A549 (cell line): ENCODE measurements around the gene USP46. TPM values are rescaled to one million over a fixed set of nuclear protein-coding genes. Genes with fewer than 3 reads are reported as not detected.

Experiments
- ATAC-seq, 2 experiments: fragments of 200-7000 bp in 1 of 2; fragments of >200 bp in 1 of 2; cut with Nextera tagmentation in 1 of 2; cut with Tn5 transposase in 1 of 2; 3 replicates each; pipeline versions ENCODE4 v1.8.0 to v1.9.1; 2018 to 2020; ENCODE audit warnings: mild to moderate bottlenecking in 1 of 2, moderate library complexity in 1 of 2
- CTCF ChIA-PET: fragments of 300-600 bp; sonication (Branson Sonifier 250); formaldehyde crosslinking; extraction: SDS; loops from one replicate; lab custom pipeline; 2021; ENCODE audit warnings: antibody characterized with exemption, inconsistent platforms; lab: Yijun Ruan, JAX
- POLR2A ChIA-PET: fragments of 350-600 bp; formaldehyde crosslinking; extraction: SDS; loops from one replicate; lab custom pipeline; 2021; ENCODE audit warnings: antibody characterized with exemption, inconsistent platforms; lab: Yijun Ruan, JAX
- DNase-seq, 2 experiments: peaks; one replicate each; pipeline versions ENCODE4 v3.0.0 to v3.0.0-alpha.2; 2011 to 2016; ENCODE audit warnings: low read depth in 1 of 2, low spot score in 1 of 2
- FAIRE-seq: peaks from 2 replicates; lab custom pipeline; 2011; peaks lifted over from hg19 to GRCh38; lab: Jason Lieb, UNC
- H3K27ac ChIP-seq, 2 experiments: fragments of >200 bp; sonication (Bioruptor Twin); formaldehyde crosslinking; 3 replicates each; pipeline ENCODE4 v1.5.1; 2016 to 2017
- H3K4me1 ChIP-seq: fragments of >200 bp; sonication (Bioruptor Twin); formaldehyde crosslinking; 3 replicates; pipeline ENCODE4 v1.6.1; 2016
- H3K4me2 ChIP-seq: fragments of >200 bp; sonication (Bioruptor Twin); formaldehyde crosslinking; 3 replicates; pipeline ENCODE4 v1.6.1; 2016
- H3K4me3 ChIP-seq: fragments of >200 bp; sonication (Bioruptor Twin); formaldehyde crosslinking; 3 replicates; pipeline ENCODE4 v1.5.1; 2016
- H3K9me3 ChIP-seq: fragments of >200 bp; sonication (Bioruptor Twin); formaldehyde crosslinking; 3 replicates; pipeline ENCODE4 v1.6.1; 2016
- CHD2 ChIP-seq: fragments of 150-350 bp; IDR thresholded peaks from 2 replicates; pipeline ENCODE4 v1.6.1; 2014; ENCODE audit warnings: low read length; ENCODE audit not compliant: partially characterized antibody
- EHMT2 ChIP-seq: fragments of 200-600 bp; sonication (generic); IDR thresholded peaks from 2 replicates; pipeline ENCODE4 v1.6.1; 2016; ENCODE audit warnings: antibody characterized with exemption, low read depth, mild to moderate bottlenecking, moderate library complexity
- ELK1 ChIP-seq: fragments of 150-350 bp; IDR thresholded peaks from 2 replicates; pipeline ENCODE4 v1.6.1; 2014; ENCODE audit warnings: low read depth, mild to moderate bottlenecking, low read length
- FOXS1 ChIP-seq: fragments of 250-450 bp; sonication (Bioruptor Pico); IDR thresholded peaks from 2 replicates; pipeline ENCODE4 v1.5.0; 2020; ENCODE audit warnings: mild to moderate bottlenecking, moderate library complexity
- HDAC2 ChIP-seq: fragments of 200-600 bp; sonication (generic); IDR thresholded peaks from 2 replicates; pipeline ENCODE4 v1.6.1; 2016
- HOXB13 ChIP-seq: fragments of 250-450 bp; sonication (Bioruptor Pico); IDR thresholded peaks from 2 replicates; pipeline ENCODE4 v1.5.0; 2020; ENCODE audit warnings: low read depth, mild to moderate bottlenecking, moderate library complexity
- NPAS2 ChIP-seq: fragments of 250-450 bp; sonication (Bioruptor Pico); IDR thresholded peaks from 2 replicates; pipeline ENCODE4 v1.8.0; 2022; ENCODE audit warnings: mild to moderate bottlenecking, moderate library complexity, borderline replicate concordance
- PHF8 ChIP-seq: fragments of 200-600 bp; sonication (generic); IDR thresholded peaks from 2 replicates; pipeline ENCODE4 v1.6.1; 2016; ENCODE audit warnings: low read depth, mild to moderate bottlenecking, antibody characterized with exemption, moderate library complexity, borderline replicate concordance
- POLR2A ChIP-seq: IDR thresholded peaks from 2 replicates; pipeline ENCODE4 v1.6.1; 2012; ENCODE audit warnings: mild to moderate bottlenecking, low read length
- POLR2AphosphoS2 ChIP-seq: conservative IDR thresholded peaks from 2 replicates; pipeline ENCODE4 v1.6.1; 2012; ENCODE audit warnings: low read length, improper control_type of control experiment, inconsistent platforms
- RFX5 ChIP-seq: fragments of 450-650 bp; IDR thresholded peaks from 2 replicates; pipeline ENCODE4 v1.7.1; 2014; ENCODE audit warnings: antibody characterized with exemption, mild to moderate bottlenecking, moderate library complexity
- RNF2 ChIP-seq: fragments of 200-600 bp; sonication (generic); IDR thresholded peaks from 2 replicates; pipeline ENCODE4 v1.6.1; 2016; ENCODE audit warnings: low read depth, mild to moderate bottlenecking, antibody characterized with exemption, moderate library complexity, borderline replicate concordance
- TFCP2L1 ChIP-seq: fragments of 250-450 bp; sonication (Bioruptor Pico); IDR thresholded peaks from 2 replicates; pipeline ENCODE4 v1.5.0; 2021; ENCODE audit warnings: mild to moderate bottlenecking
- ZC3H11A ChIP-seq: fragments of 450-650 bp; IDR thresholded peaks from 2 replicates; pipeline ENCODE4 v1.6.1; 2014; ENCODE audit warnings: antibody characterized with exemption, mild to moderate bottlenecking
- ZNF302 ChIP-seq: fragments of 250-450 bp; sonication (Bioruptor Pico); IDR thresholded peaks from 2 replicates; pipeline ENCODE4 v1.9.0; 2021; ENCODE audit warnings: inconsistent platforms, mild to moderate bottlenecking, moderate library complexity
- ZSCAN20 ChIP-seq: fragments of 250-450 bp; sonication (Bioruptor Pico); IDR thresholded peaks from 2 replicates; pipeline ENCODE4 v1.8.0; 2022; ENCODE audit warnings: mild to moderate bottlenecking, moderate library complexity
- WGBS: methylation state at CpG from one replicate; pipeline ENCODE4 v1.1.6; 2017; ENCODE audit errors: missing lambda C conversion rate; 5-methylcytosine and 5-hydroxymethylcytosine counted together
- polyA plus RNA-seq, 4 experiments: library from polyadenylated mRNA; depleted of rRNA in 3 of 4; stranded (reverse); fragments of >200 nt; fragmentation: RNase III in 1 of 4; extraction: RNeasy Plus Mini Kit Qiagen cat#74134 plus additional on column Dnase treatment in 1 of 4; gene quantifications; 2 replicates in 3 of 4; 3 replicates in 1 of 4; pipeline ENCODE4 v1.2.3, GENCODE V29; 2011 to 2017
- TF ChIP-seq, protein P1 (sequence below): fragments of >200 bp; sonication (Bioruptor Twin); formaldehyde crosslinking; IDR thresholded peaks from 3 replicates; pipeline ENCODE4 v1.6.1; 2016
- TF ChIP-seq, protein P2 (sequence below): IDR thresholded peaks from 2 replicates; pipeline ENCODE4 v1.6.1; 2012; ENCODE audit warnings: low read depth, borderline replicate concordance
- TF ChIP-seq, protein P3 (sequence below): fragments of 200-600 bp; sonication (generic); IDR thresholded peaks from 2 replicates; pipeline ENCODE4 v1.6.1; 2016; ENCODE audit warnings: antibody characterized with exemption, mild to moderate bottlenecking, moderate library complexity

The USP46 gene
- polyA plus RNA-seq, 2 of the 4 experiments (the other 2 are of a cell fraction): 5.6 to 15.9 TPM

GRCh38 chr4:52633846-52634245, 25.3 kb downstream of the USP46 start:
- POLR2A ChIA-PET: no interaction called here
- no peak for ATAC-seq
- H3K9me3 ChIP-seq: no peaks in the 10 kb centered on the region
- CTCF ChIA-PET: no interaction called here
- H3K4me2 ChIP-seq: no peak overlapping the region
- H3K4me3 ChIP-seq: no peak overlapping the region
- no peaks in the 10 kb centered on the region for H3K4me1 ChIP-seq
- WGBS: 80% methylated on average over 6 of the region's 6 CpGs
- FAIRE-seq: no peak
- no peak overlapping the region for H3K27ac ChIP-seq
- TF ChIP-seq POLR2AphosphoS2 (no peak), ZC3H11A (no peak), ELK1 (no peak), PHF8 (no peak), NPAS2 (CRISPR knock-in tag) (no peak), EHMT2 (no peak)
- TF ChIP-seq, protein P1, sequence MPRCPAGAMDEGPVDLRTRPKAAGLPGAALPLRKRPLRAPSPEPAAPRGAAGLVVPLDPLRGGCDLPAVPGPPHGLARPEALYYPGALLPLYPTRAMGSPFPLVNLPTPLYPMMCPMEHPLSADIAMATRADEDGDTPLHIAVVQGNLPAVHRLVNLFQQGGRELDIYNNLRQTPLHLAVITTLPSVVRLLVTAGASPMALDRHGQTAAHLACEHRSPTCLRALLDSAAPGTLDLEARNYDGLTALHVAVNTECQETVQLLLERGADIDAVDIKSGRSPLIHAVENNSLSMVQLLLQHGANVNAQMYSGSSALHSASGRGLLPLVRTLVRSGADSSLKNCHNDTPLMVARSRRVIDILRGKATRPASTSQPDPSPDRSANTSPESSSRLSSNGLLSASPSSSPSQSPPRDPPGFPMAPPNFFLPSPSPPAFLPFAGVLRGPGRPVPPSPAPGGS: no peak
- TF ChIP-seq, protein P2, sequence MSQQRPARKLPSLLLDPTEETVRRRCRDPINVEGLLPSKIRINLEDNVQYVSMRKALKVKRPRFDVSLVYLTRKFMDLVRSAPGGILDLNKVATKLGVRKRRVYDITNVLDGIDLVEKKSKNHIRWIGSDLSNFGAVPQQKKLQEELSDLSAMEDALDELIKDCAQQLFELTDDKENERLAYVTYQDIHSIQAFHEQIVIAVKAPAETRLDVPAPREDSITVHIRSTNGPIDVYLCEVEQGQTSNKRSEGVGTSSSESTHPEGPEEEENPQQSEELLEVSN: no peak
- DNase-seq: no peak

GRCh38 chr4:52628974-52629373, 30.1 kb downstream of the USP46 start:
- POLR2A ChIA-PET: no interaction called here
- no peak overlapping the region for H3K27ac ChIP-seq

DNA sequence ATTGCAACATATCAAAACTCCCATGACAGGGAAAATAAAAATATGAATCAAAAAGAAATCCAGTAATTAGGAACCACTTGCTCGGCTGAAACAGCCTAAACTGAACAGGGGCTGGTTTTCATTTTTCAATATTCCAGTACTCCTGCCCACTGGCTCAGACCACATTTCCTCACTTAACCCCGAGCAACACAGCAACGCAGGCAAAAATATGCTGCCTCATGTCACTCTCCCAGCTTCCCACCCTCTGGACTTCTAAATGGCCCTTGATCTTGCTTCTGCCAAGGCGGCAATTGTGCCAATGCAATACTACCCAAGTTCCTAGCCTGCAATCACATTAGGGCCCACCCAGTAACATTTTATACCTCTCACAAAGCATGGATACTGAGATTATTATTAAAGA, 30.6 kb downstream of the USP46 start:
- no peak overlapping the region for H3K4me3 ChIP-seq
- ATAC-seq (no peak), FAIRE-seq (no peak), DNase-seq (no peak)
- H3K9me3 ChIP-seq: no peaks in the 10 kb centered on the region
- no peak overlapping the region for H3K27ac ChIP-seq
- H3K4me2 ChIP-seq: no peak overlapping the region
- CTCF ChIA-PET: no interaction called here
- 93% methylated on average over 4 of the region's 4 CpGs for WGBS
- POLR2A ChIA-PET: no interaction called here
- no peaks in the 10 kb centered on the region for H3K4me1 ChIP-seq
- no peak for TF ChIP-seq HDAC2
- no peak for TF ChIP-seq PHF8
- no peak for TF ChIP-seq RNF2
- no peak for TF ChIP-seq ZNF302 (CRISPR knock-in tag)
- no peak for TF ChIP-seq ELK1
- TF ChIP-seq, protein P3, sequence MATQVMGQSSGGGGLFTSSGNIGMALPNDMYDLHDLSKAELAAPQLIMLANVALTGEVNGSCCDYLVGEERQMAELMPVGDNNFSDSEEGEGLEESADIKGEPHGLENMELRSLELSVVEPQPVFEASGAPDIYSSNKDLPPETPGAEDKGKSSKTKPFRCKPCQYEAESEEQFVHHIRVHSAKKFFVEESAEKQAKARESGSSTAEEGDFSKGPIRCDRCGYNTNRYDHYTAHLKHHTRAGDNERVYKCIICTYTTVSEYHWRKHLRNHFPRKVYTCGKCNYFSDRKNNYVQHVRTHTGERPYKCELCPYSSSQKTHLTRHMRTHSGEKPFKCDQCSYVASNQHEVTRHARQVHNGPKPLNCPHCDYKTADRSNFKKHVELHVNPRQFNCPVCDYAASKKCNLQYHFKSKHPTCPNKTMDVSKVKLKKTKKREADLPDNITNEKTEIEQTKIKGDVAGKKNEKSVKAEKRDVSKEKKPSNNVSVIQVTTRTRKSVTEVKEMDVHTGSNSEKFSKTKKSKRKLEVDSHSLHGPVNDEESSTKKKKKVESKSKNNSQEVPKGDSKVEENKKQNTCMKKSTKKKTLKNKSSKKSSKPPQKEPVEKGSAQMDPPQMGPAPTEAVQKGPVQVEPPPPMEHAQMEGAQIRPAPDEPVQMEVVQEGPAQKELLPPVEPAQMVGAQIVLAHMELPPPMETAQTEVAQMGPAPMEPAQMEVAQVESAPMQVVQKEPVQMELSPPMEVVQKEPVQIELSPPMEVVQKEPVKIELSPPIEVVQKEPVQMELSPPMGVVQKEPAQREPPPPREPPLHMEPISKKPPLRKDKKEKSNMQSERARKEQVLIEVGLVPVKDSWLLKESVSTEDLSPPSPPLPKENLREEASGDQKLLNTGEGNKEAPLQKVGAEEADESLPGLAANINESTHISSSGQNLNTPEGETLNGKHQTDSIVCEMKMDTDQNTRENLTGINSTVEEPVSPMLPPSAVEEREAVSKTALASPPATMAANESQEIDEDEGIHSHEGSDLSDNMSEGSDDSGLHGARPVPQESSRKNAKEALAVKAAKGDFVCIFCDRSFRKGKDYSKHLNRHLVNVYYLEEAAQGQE: no peak
- no peak for TF ChIP-seq HOXB13 (CRISPR knock-in tag)
- TF ChIP-seq, protein P1: no peak
- TF ChIP-seq TFCP2L1: no peak
- no peak for TF ChIP-seq FOXS1 (CRISPR knock-in tag)
- TF ChIP-seq POLR2A: no peak
- TF ChIP-seq ZSCAN20 (CRISPR knock-in tag): no peak
- TF ChIP-seq, protein P2: no peak

More at GRCh38 chr4:52628974-52629373, 30.1 kb downstream of the USP46 start:
- WGBS: 92% methylated on average over 2 of the region's 2 CpGs
- no peaks in the 10 kb centered on the region for H3K9me3 ChIP-seq
- no peak for DNase-seq
- no peak overlapping the region for H3K4me3 ChIP-seq
- no peak for TF ChIP-seq RFX5
- TF ChIP-seq ELK1: no peak
- TF ChIP-seq CHD2: no peak
- no peak for ATAC-seq
- CTCF ChIA-PET: no interaction called here
- H3K4me1 ChIP-seq: no peaks in the 10 kb centered on the region
- H3K4me2 ChIP-seq: no peak overlapping the region
- FAIRE-seq: no peak
